ENCODE results near the gene CCBE1.
A peak's percentile ranks its signal among the peaks of the same experiment; 100 is the strongest.

The CCBE1 gene

GRCh38 chr18:59432803-59433597 is 264.2 kb downstream of the CCBE1 start:
- no peak for DNase-seq

GRCh38 chr18:59431131-59431530 is 266.1 kb downstream of the CCBE1 start:
- DNase-seq, result no peak

GRCh38 chr18:59429608-59430007 is 267.6 kb downstream of the CCBE1 start:
- DNase-seq, result no peak

- DNase-seq, result no peak
Measured at GRCh38 chr18:59428018-59428417, 269.2 kb downstream of the CCBE1 start.

GRCh38 chr18:59426855-59427254 is 270.4 kb downstream of the CCBE1 start:
- DNase-seq, result no peak

GRCh38 chr18:59423259-59423658 is 274.0 kb downstream of the CCBE1 start:
- no peak for DNase-seq

GRCh38 chr18:59420244-59420643 is 277.0 kb downstream of the CCBE1 start:
- DNase-seq, result no peak

- DNase-seq, result no peak
Measured at GRCh38 chr18:59419386-59419785, 277.8 kb downstream of the CCBE1 start.

- no peak for DNase-seq
Measured at GRCh38 chr18:59416818-59417217, 280.4 kb downstream of the CCBE1 start.

GRCh38 chr18:59414111-59414653 is 283.0 kb downstream of the CCBE1 start:
- DNase-seq, result no peak

- peak; percentile 77 for DNase-seq
Measured at GRCh38 chr18:59402432-59403090, 294.7 kb downstream of the CCBE1 start.

GRCh38 chr18:59400407-59400806 is 296.8 kb downstream of the CCBE1 start:
- no peak for DNase-seq

GRCh38 chr18:59395226-59396175 is 301.7 kb downstream of the CCBE1 start:
- peak; percentile 3 for DNase-seq

- DNase-seq, result no peak
Measured at GRCh38 chr18:59393381-59393780, 303.8 kb downstream of the CCBE1 start.

- DNase-seq, result no peak
Measured at GRCh38 chr18:59388817-59389216, 308.4 kb downstream of the CCBE1 start.

GRCh38 chr18:59387687-59388565 is 309.3 kb downstream of the CCBE1 start:
- DNase-seq, result no peak

- DNase-seq, result no peak
Measured at GRCh38 chr18:59386909-59387686, 310.1 kb downstream of the CCBE1 start.

- DNase-seq, result no peak
Measured at GRCh38 chr18:59385191-59385590, 312.0 kb downstream of the CCBE1 start.

- no peak for DNase-seq
Measured at GRCh38 chr18:59383851-59384250, 313.4 kb downstream of the CCBE1 start.

- DNase-seq, result no peak
Measured at GRCh38 chr18:59382383-59382782, 314.8 kb downstream of the CCBE1 start.

- no peak for DNase-seq
Measured at GRCh38 chr18:59381949-59382348, 315.3 kb downstream of the CCBE1 start.
